Neural progenitor cell (in vitro differentiated cells): ENCODE results near the gene DCTN2. TPM values are rescaled to one million over a fixed set of nuclear protein-coding genes. Genes with fewer than 3 reads are reported as not detected.

Source experiments
- DNase-seq: peaks from one replicate; pipeline ENCODE4 v3.0.0-alpha.2; 2016; ENCODE audit warnings: low spot score
- H2AFZ ChIP-seq: fragments of 200-600 bp; sonication (generic); replicated peaks from 2 replicates; pipeline ENCODE4 v1.6.1; 2016; ENCODE audit warnings: antibody characterized with exemption
- H3F3A ChIP-seq: fragments of 200-600 bp; sonication (generic); 2 replicates; pipeline ENCODE4 v1.6.1; 2016; ENCODE audit warnings: antibody characterized with exemption, low read depth
- H3K27ac ChIP-seq: fragments of 200-600 bp; sonication (generic); 2 replicates; pipeline ENCODE4 v1.5.1; 2016; ENCODE audit warnings: mild to moderate bottlenecking
- H3K27me3 ChIP-seq: fragments of 200-600 bp; sonication (generic); 2 replicates; pipeline ENCODE4 v1.6.1; 2016; ENCODE audit warnings: mild to moderate bottlenecking, moderate library complexity
- H3K36me3 ChIP-seq: fragments of 200-600 bp; sonication (generic); 2 replicates; pipeline ENCODE4 v1.5.1; 2016
- H3K4me1 ChIP-seq: fragments of 200-600 bp; sonication (generic); 2 replicates; pipeline ENCODE4 v1.6.1; 2016; ENCODE audit warnings: mixed run types
- H3K4me2 ChIP-seq: fragments of 200-600 bp; sonication (generic); 2 replicates; pipeline ENCODE4 v1.6.1; 2016
- H3K4me3 ChIP-seq: fragments of 200-600 bp; sonication (generic); 2 replicates; pipeline ENCODE4 v1.5.1; 2016
- H3K79me2 ChIP-seq: fragments of 200-600 bp; sonication (generic); 2 replicates; pipeline ENCODE4 v1.6.1; 2016; ENCODE audit warnings: low read depth
- H3K9ac ChIP-seq: fragments of 200-600 bp; sonication (generic); 2 replicates; pipeline ENCODE4 v1.6.1; 2016
- H3K9me3 ChIP-seq: fragments of 200-600 bp; sonication (generic); 2 replicates; pipeline ENCODE4 v1.5.1; 2016; ENCODE audit warnings: low read depth
- H4K20me1 ChIP-seq: fragments of 200-600 bp; sonication (generic); 2 replicates; pipeline ENCODE4 v1.6.1; 2016; ENCODE audit warnings: low read depth
- H3K27ac Mint-ChIP-seq: 3 replicates; pipeline ENCODE4 v1.8.0; 2021; ENCODE audit warnings: mixed read lengths
- H3K27me3 Mint-ChIP-seq: 2 replicates; pipeline ENCODE4 v1.8.0; 2022; ENCODE audit warnings: low read depth, mild to moderate bottlenecking, inconsistent platforms, moderate library complexity, mixed read lengths; ENCODE audit not compliant: insufficient read depth
- H3K36me3 Mint-ChIP-seq: 3 replicates; pipeline ENCODE4 v1.8.0; 2021; ENCODE audit warnings: mixed read lengths
- H3K4me1 Mint-ChIP-seq: 3 replicates; pipeline ENCODE4 v1.8.0; 2021; ENCODE audit warnings: mixed read lengths
- H3K4me3 Mint-ChIP-seq: 3 replicates; pipeline ENCODE4 v1.8.0; 2021; ENCODE audit warnings: mild to moderate bottlenecking, moderate library complexity, mixed read lengths
- H3K9me3 Mint-ChIP-seq: 3 replicates; pipeline ENCODE4 v1.8.0; 2020; ENCODE audit warnings: mixed read lengths
- EZH2 ChIP-seq: fragments of 200-600 bp; sonication (generic); IDR thresholded peaks from 2 replicates; pipeline ENCODE4 v1.6.1; 2017; ENCODE audit warnings: antibody characterized with exemption, mild to moderate bottlenecking, moderate library complexity
- EZH2phosphoT487 ChIP-seq: fragments of 200-600 bp; sonication (generic); IDR thresholded peaks from 2 replicates; pipeline ENCODE4 v1.6.1; 2017; ENCODE audit warnings: antibody characterized with exemption
- total RNA-seq: library from RNA; depleted of rRNA; stranded (reverse); fragments of >200 nt; gene quantifications from 2 replicates; pipeline ENCODE4 v1.2.3, GENCODE V29; 2015; ENCODE audit warnings: low replicate concordance
- TF ChIP-seq, protein P1 (sequence below): fragments of 200-600 bp; sonication (generic); IDR thresholded peaks from 2 replicates; pipeline ENCODE4 v1.5.1; 2017; ENCODE audit warnings: antibody characterized with exemption, mild to moderate bottlenecking

DCTN2 gene
- total RNA-seq, 1 donor from 2014 or later, result 147 TPM

DNA sequence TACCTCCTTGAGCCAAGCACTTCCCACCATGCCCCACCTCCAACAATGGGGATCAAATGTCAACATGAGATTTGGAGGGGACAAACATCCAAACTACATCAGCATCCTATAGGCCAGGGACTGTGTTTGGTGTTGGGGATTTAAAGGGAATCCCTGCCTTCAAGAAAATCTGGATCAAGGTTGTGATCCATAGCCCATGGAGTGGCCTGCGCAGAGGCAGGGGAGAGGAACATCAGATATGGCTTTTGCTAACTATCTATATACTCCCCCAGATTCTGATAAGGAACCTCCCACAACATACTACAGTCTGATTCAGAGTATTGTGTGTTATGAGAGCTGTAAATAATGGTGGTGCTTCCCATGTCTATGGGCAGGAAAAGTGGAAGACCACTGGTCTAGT is 7.9 kb upstream of the DCTN2 start:
- H3K79me2 ChIP-seq, result peaks cover 51% of the 10 kb centered on the region
- H3K27me3 ChIP-seq, result no peaks in the 10 kb centered on the region
- DNase-seq, result no peak
- Mint-ChIP-seq H3K27me3 (peaks cover 22% of the 10 kb centered on the region), H3K4me1 (peaks cover 43% of the 10 kb centered on the region), H3K36me3 (no peaks in the 10 kb centered on the region), H3K9me3 (no peaks in the 10 kb centered on the region), H3K4me3 (no peak overlapping the region), H3K27ac (no peak overlapping the region)
- TF ChIP-seq EZH2 (no peak), EZH2phosphoT487 (no peak)
- TF ChIP-seq, protein P1, sequence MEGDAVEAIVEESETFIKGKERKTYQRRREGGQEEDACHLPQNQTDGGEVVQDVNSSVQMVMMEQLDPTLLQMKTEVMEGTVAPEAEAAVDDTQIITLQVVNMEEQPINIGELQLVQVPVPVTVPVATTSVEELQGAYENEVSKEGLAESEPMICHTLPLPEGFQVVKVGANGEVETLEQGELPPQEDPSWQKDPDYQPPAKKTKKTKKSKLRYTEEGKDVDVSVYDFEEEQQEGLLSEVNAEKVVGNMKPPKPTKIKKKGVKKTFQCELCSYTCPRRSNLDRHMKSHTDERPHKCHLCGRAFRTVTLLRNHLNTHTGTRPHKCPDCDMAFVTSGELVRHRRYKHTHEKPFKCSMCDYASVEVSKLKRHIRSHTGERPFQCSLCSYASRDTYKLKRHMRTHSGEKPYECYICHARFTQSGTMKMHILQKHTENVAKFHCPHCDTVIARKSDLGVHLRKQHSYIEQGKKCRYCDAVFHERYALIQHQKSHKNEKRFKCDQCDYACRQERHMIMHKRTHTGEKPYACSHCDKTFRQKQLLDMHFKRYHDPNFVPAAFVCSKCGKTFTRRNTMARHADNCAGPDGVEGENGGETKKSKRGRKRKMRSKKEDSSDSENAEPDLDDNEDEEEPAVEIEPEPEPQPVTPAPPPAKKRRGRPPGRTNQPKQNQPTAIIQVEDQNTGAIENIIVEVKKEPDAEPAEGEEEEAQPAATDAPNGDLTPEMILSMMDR, result no peak
- H3K9me3 ChIP-seq, result no peaks in the 10 kb centered on the region
- no peak overlapping the region for H2AFZ ChIP-seq
- H4K20me1 ChIP-seq, result peaks cover 57% of the 10 kb centered on the region
- no peak overlapping the region for H3K4me3 ChIP-seq
- H3K4me2 ChIP-seq, result no peak overlapping the region
- H3K36me3 ChIP-seq, result no peaks in the 10 kb centered on the region
- H3K9ac ChIP-seq, result no peak overlapping the region
- no peak overlapping the region for H3K27ac ChIP-seq
- peaks cover 33% of the 10 kb centered on the region for H3K4me1 ChIP-seq
- peaks cover 34% of the 10 kb centered on the region for H3F3A ChIP-seq

GRCh38 chr12:57554453-57554852 is 7.5 kb upstream of the DCTN2 start:
- H3K4me1 Mint-ChIP-seq, result peaks cover 43% of the 10 kb centered on the region
- no peaks in the 10 kb centered on the region for H3K36me3 Mint-ChIP-seq
- Histone ChIP-seq H2AFZ (no peak overlapping the region), H3F3A (peaks cover 35% of the 10 kb centered on the region), H3K9me3 (no peaks in the 10 kb centered on the region), H3K27ac (no peak overlapping the region), H3K9ac (no peak overlapping the region), H3K4me3 (no peak overlapping the region), H3K79me2 (peaks cover 49% of the 10 kb centered on the region), H3K36me3 (no peaks in the 10 kb centered on the region), H3K4me1 (peaks cover 33% of the 10 kb centered on the region), H4K20me1 (peaks cover 57% of the 10 kb centered on the region), H3K27me3 (peaks cover 2% of the 10 kb centered on the region), H3K4me2 (no peak overlapping the region)
- no peak overlapping the region for H3K27ac Mint-ChIP-seq
- H3K27me3 Mint-ChIP-seq, result peaks cover 25% of the 10 kb centered on the region
- no peaks in the 10 kb centered on the region for H3K9me3 Mint-ChIP-seq
- TF ChIP-seq, protein P1, result no peak
- TF ChIP-seq EZH2, result no peak
- no peak for TF ChIP-seq EZH2phosphoT487
- DNase-seq, result no peak
- H3K4me3 Mint-ChIP-seq, result no peak overlapping the region

- Histone ChIP-seq H2AFZ (no peak overlapping the region), H3K79me2 (peaks cover 43% of the 10 kb centered on the region), H4K20me1 (peaks cover 57% of the 10 kb centered on the region), H3K27ac (peak overlapping the region; percentile 59), H3F3A (peaks cover 44% of the 10 kb centered on the region), H3K4me1 (peaks cover 33% of the 10 kb centered on the region), H3K9me3 (no peaks in the 10 kb centered on the region), H3K4me2 (peak overlapping the region; percentile 70), H3K4me3 (peak overlapping the region; percentile 10), H3K27me3 (peaks cover 11% of the 10 kb centered on the region), H3K9ac (no peak overlapping the region), H3K36me3 (no peaks in the 10 kb centered on the region)
- Mint-ChIP-seq H3K4me3 (peak overlapping the region; percentile 65), H3K36me3 (no peaks in the 10 kb centered on the region), H3K27me3 (peaks cover 33% of the 10 kb centered on the region), H3K9me3 (no peaks in the 10 kb centered on the region), H3K27ac (peak overlapping the region; percentile 64), H3K4me1 (peaks cover 43% of the 10 kb centered on the region)
- TF ChIP-seq EZH2phosphoT487, result no peak
- TF ChIP-seq EZH2, result no peak
- TF ChIP-seq, protein P1, result no peak
- DNase-seq, result no peak
Measured at GRCh38 chr12:57553343-57554202, 6.6 kb upstream of the DCTN2 start.
